HuH-7.5 (cell line): ENCODE measurements around the gene NRTN.
"Not testable (repeated sequence)": the region's sequence is repeated elsewhere in the genome, so short reads cannot be mapped to it uniquely, and the experiment has no call there.

Source experiments
- DNase-seq: peaks from one replicate; pipeline ENCODE4 v3.0.0; 2011; ENCODE audit warnings: low spot score

The NRTN gene

DNA sequence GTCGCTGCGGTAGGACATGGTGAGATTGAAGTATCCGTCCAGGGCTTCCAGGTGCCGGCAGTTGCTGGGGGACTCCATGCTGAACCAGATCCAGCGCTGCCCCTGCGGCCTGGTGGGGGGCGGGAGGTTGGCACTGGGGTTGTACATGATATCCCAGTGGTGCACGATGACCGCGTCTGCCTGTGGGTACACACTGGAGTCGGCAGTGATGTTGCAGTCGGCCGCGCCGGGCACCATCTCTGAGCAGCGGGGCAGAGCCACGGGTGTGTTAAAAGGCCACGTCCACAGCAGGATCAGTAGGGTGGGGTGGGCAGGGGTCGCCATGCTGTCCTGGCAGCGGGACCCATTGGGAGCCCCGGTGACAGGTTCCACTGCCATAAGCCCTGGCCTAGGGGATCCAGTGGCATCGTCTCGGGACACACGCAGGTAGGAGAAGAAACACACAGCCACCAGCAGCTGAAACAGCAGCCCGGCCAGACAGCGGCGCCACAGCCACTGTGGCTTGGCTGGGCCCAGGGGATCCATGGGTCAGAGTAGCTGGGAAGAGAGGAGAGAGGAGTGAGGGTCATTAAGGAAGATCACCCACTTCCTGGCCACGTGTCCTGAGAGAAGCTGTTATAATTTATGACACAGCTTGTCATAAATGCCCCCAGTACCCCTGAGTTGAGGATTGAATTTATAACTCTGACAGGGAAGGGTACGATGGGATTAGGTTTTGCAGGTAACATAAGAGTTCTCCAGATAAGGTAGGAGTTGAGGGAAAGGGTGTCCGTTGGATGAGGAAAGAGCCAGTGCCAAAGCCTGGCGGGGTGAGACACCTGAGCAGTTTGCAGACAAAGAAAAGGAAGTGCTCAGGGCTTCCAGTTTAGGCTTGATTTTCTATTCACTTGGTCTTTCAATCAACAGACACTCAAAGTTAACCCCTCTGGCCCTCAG is 62.6 kb downstream of the NRTN start:
- DNase-seq = no peak

DNA sequence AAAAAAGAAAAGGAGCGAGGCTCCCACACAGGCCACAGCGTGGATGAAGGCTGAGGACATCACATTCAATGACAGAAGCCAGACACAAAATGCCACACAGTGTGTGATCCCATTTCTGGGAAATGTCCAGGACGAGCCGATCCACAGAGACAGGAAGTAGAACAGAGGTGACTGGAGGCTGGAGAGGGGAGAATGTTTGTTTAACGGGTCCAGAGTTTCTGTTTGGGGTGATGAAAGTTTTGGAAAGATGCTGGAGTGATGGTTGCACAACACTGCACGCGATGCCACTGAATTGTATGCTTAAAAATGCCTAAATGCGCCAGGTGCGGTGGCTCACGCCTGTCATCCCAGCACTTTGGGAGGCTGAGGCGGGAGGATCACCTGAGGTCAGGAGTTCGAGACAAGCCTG is 66.1 kb downstream of the NRTN start:
- DNase-seq = peak; percentile 79

- no peak for DNase-seq
These were observed 68.8 kb downstream of the NRTN start for GRCh38 chr19:5873617-5874199.

- not testable (repeated sequence) for DNase-seq
These were observed 69.6 kb downstream of the NRTN start for GRCh38 chr19:5874496-5874895.

DNA sequence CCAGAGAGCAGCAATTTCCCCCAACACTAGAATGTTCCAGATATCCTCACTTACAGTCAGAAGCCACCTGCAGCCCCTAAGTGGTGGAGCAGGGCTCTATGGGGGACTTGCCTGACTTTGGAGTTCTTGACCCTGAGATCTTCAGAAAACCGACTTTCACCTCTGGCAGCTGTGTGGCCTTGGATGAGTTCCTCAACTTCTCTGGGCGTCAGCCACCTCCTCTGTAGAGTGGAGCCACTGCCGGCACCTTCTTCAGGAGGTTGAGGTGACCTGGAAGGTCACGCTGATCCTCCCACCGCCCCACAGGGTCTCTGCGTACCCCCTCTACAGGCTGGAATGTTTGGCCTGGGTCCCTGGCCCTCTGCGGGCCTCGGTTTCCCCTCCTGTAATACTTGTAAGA is 72.6 kb downstream of the NRTN start:
- no peak for DNase-seq

DNA sequence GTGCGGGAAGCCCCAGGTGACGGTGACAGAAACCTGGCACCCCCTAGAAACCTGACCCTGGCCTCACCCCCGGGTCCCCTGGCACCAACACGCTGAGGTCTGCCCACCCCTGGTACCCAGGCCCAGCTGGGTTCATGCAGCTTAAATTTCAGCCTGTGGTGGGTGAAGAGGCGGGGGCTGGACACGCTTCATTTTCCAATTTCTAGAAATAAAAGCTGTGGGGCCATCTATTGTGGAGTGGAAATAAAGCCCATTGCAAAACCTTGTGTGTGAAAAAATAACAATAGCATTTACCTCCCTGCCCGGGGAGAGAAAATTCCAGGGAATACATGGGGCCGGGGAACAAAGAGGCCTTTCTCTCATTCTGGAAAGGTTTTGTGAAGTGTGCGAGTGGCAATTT is 73.0 kb downstream of the NRTN start:
- no peak for DNase-seq
